Panc1 (cell line): Measurements from ENCODE around the gene INTS2. TPM values are rescaled to one million over a fixed set of nuclear protein-coding genes. Genes with fewer than 3 reads are reported as not detected.
"Not testable (repeated sequence)": the region's sequence is repeated elsewhere in the genome, so short reads cannot be mapped to it uniquely, and the experiment has no call there.

Source experiments
- ATAC-seq: fragments of 200-7000 bp; cut with Tn5 transposase; 2 replicates; pipeline ENCODE4 v1.9.1; 2020; ENCODE audit warnings: mild to moderate bottlenecking, moderate library complexity
- BruUV-seq: library from RNA; stranded (reverse); fragments of 400-500 nt; replicated peaks from 2 replicates; lab custom pipeline; 2021; lab: Mats Ljungman, UMichigan
- CTCF ChIA-PET: fragments of 300-600 bp; sonication (Branson Sonifier 250); formaldehyde crosslinking; loops from one replicate; lab custom pipeline; 2022; ENCODE audit warnings: antibody characterized with exemption; lab: Charles Lee
- POLR2A ChIA-PET: fragments of 300-600 bp; sonication (Branson Sonifier 250); formaldehyde crosslinking; loops from one replicate; lab custom pipeline; 2022; ENCODE audit warnings: antibody characterized with exemption; lab: Charles Lee
- DNase-seq: peaks from one replicate; pipeline ENCODE4 v3.0.0-alpha.2; 2010; ENCODE audit warnings: low read depth, low spot score
- H3K27ac ChIP-seq: 2 replicates; pipeline ENCODE4 v1.5.1; 2011; ENCODE audit warnings: mild to moderate bottlenecking, low read length, inconsistent platforms
- H3K27me3 ChIP-seq: fragments of 200-500 bp; sonication (Bioruptor generic); 2 replicates; pipeline ENCODE4 v1.6.0; 2014; ENCODE audit warnings: low read length, inconsistent platforms; ENCODE audit not compliant: control insufficient read depth, insufficient read depth
- H3K36me3 ChIP-seq: fragments of 200-500 bp; sonication (Bioruptor generic); 2 replicates; pipeline ENCODE4 v1.5.1; 2014; ENCODE audit warnings: inconsistent platforms, mild to moderate bottlenecking, low read length, moderate library complexity; ENCODE audit not compliant: control insufficient read depth, insufficient read depth
- H3K4me1 ChIP-seq: 2 replicates; pipeline ENCODE4 v1.5.1; 2011; ENCODE audit warnings: inconsistent platforms, mild to moderate bottlenecking, low read length, moderate library complexity; ENCODE audit not compliant: control insufficient read depth, insufficient read depth
- H3K4me3 ChIP-seq, 2 experiments: 2 replicates each; pipeline ENCODE4 v1.5.1; 2011 to 2012; ENCODE audit warnings: low read depth in 2 of 2, low read length in 2 of 2, mild to moderate bottlenecking in 2 of 2, inconsistent platforms in 1 of 2, moderate library complexity in 1 of 2
- H3K9me3 ChIP-seq: fragments of 200-500 bp; sonication (Bioruptor generic); 2 replicates; pipeline ENCODE4 v1.5.1; 2014; ENCODE audit warnings: low read depth, mild to moderate bottlenecking, inconsistent platforms, low read length, moderate library complexity; ENCODE audit not compliant: control insufficient read depth, insufficient read depth
- CTCF ChIP-seq: fragments of 450-650 bp; IDR thresholded peaks from 2 replicates; pipeline ENCODE4 v1.5.1; 2017; ENCODE audit warnings: mild to moderate bottlenecking
- POLR2AphosphoS5 ChIP-seq: IDR thresholded peaks from 2 replicates; pipeline ENCODE4 v1.6.1; 2012; ENCODE audit warnings: mild to moderate bottlenecking, low read depth, low read length, moderate library complexity
- REST ChIP-seq, 2 experiments: IDR thresholded peaks; 2 replicates each; pipeline ENCODE4 v1.6.1; 2011 to 2012; ENCODE audit warnings: low read depth in 2 of 2, control low read depth in 1 of 2, low read length in 1 of 2, mild to moderate bottlenecking in 1 of 2, moderate library complexity in 1 of 2; ENCODE audit not compliant: insufficient read depth in 1 of 2
- SIN3A ChIP-seq: IDR thresholded peaks from 2 replicates; pipeline ENCODE4 v1.6.1; 2012; ENCODE audit warnings: low read depth, mild to moderate bottlenecking, low read length, moderate library complexity, borderline replicate concordance; ENCODE audit not compliant: insufficient read depth
- TCF7L2 ChIP-seq: IDR thresholded peaks from 2 replicates; pipeline ENCODE4 v1.6.1; 2011; ENCODE audit warnings: mild to moderate bottlenecking, low read depth, low read length, inconsistent platforms
- in situ Hi-C: cut with HindIII; loops from 2 replicates; pipeline ENCODE4 v1.10.0; 2016; ENCODE audit warnings: low sequenced_read_pairs, low pct_unique_long_range_greater_than_20kb
- intact Hi-C: fragments of 100-400 bp; cut with micrococcal nuclease; formaldehyde crosslinking; loops from one replicate; pipeline ENCODE4 v1.10.0; 2022; ENCODE audit not compliant: unreplicated experiment
- total RNA-seq: library from RNA; stranded (reverse); gene quantifications from one replicate; pipeline ENCODE4 v1.2.1, GENCODE V29; 2021; ENCODE audit not compliant: unreplicated experiment

The INTS2 gene
- total RNA-seq, 1 experiment from 2014 or later: 32.5 TPM

DNA sequence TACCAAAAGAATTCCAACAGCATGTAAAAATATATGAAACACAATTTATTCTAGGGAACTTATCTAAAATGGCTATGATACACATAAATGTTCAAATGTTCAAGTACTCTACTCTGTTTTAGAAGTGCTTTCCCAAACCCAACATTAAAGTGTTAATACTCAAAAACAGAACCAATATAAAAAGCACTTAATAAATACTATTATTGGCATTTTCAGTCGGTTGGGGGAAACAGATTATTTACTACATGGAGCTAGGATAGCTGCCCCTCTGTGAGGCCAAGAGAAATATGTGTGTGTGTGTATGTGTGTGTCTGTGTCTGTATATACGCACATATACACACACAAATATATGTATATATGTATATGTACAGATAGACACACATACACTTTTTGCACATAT, 32.4 kb downstream of the INTS2 start:
- ATAC-seq: no peak
- no peak for DNase-seq
- POLR2A ChIA-PET: no interaction called here
- no peaks in the 10 kb centered on the region for H3K4me1 ChIP-seq
- H3K9me3 ChIP-seq: no peaks in the 10 kb centered on the region
- TF ChIP-seq SIN3A (no peak), REST (IDR thresholded peaks at IDR 0.05; ENCODE audit: insufficient read depth in 1 of 2, low read depth in 2 of 2, low read length in 1 of 2) (no peak), TCF7L2 (no peak), POLR2AphosphoS5 (no peak), CTCF (no peak)
- intact Hi-C loops: no loop called here
- no peak overlapping the region for H3K4me3 ChIP-seq
- no TSS peak for BruUV-seq
- no peaks in the 10 kb centered on the region for H3K27me3 ChIP-seq
- in situ Hi-C loops: no loop called here
- no peak overlapping the region for H3K27ac ChIP-seq
- CTCF ChIA-PET: no interaction called here
- peaks cover 18% of the 10 kb centered on the region; the same call in 1 of the 2 replicates for H3K36me3 ChIP-seq

DNA sequence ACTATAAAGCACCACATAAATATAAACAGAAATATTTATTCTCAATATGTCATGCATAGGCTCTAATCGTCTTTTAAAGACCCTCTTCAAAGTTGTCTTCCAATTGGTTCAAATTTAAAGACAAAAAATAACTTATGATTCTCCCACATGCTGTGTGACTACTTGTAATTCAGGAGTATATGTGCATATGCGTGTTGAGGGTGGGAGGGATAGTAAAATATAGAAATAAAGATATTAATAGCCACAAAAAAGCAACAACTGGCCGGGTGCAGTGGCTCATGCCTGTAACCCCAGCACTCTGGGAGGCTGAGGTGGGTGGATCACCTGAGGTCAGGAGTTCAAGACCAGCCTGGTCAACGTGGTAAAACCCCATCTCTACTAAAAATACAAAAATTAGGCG, 33.5 kb downstream of the INTS2 start:
- ATAC-seq, POLR2A ChIA-PET, in situ Hi-C loops, intact Hi-C loops, BruUV-seq, CTCF ChIA-PET, H3K9me3 ChIP-seq, H3K4me3 ChIP-seq, H3K27ac ChIP-seq, H3K4me1 ChIP-seq, H3K27me3 ChIP-seq, DNase-seq: not testable (repeated sequence)
- H3K36me3 ChIP-seq: peaks cover 21% of the 10 kb centered on the region; the same call in 1 of the 2 replicates

DNA sequence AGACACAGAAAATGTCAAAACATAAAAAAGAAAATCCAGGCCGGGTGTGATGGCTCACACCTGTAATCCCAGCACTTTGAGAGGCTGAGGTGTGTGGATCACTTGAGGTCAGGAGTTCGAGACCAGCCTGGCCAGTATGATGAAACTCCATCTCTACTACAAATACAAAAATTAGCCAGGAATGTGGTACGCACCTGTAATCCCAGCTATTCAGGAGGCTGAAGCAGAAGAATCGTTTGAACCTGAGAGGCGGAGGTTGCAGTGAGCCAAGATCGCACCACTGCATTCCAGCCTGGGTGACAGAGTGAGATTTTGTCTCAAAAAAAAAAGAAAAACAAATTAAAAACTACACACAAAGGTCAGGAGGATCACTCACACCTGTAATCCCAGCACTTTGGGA, 40.0 kb downstream of the INTS2 start:
- in situ Hi-C loops, BruUV-seq, H3K27ac ChIP-seq, CTCF ChIA-PET, H3K27me3 ChIP-seq, ATAC-seq, intact Hi-C loops, H3K4me3 ChIP-seq, H3K9me3 ChIP-seq, DNase-seq, H3K4me1 ChIP-seq, POLR2A ChIA-PET: not testable (repeated sequence)
- H3K36me3 ChIP-seq: peaks cover 10% of the 10 kb centered on the region; the same call in 1 of the 2 replicates

DNA sequence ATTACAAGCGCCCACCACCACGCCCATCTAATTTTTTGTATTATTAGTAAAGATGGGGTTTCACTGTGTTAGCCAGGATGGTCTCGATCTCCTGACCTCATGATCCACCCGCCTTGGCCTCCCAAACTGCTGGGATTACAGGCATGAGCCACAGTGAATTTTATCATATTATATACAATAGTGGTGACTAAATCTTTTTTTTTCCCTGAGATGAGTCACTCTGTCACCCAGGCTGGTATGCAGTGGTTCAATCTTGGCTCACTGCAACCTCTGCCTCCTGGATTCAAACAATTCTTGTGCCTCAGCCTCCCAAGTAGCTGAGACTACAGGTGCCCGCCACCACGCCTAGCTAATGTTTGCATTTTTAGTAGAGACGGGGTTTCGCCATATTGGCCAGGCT, 41.9 kb downstream of the INTS2 start:
- intact Hi-C loops, CTCF ChIA-PET, H3K4me1 ChIP-seq, BruUV-seq, H3K36me3 ChIP-seq, H3K27me3 ChIP-seq, POLR2A ChIA-PET, DNase-seq, H3K9me3 ChIP-seq, ATAC-seq, in situ Hi-C loops, H3K4me3 ChIP-seq, H3K27ac ChIP-seq: not testable (repeated sequence)
